ENCODE measurements around the gene TMEM169. TPM values are rescaled to one million over a fixed set of nuclear protein-coding genes. Genes with fewer than 3 reads are reported as not detected.
"Not testable (repeated sequence)": the region's sequence is repeated elsewhere in the genome, so short reads cannot be mapped to it uniquely, and the experiment has no call there.

TMEM169 gene
- total RNA-seq, 2 donors from 2014 or later: 1.1 to 3.8 TPM

GRCh38 chr2:216078776-216079175 is 2.9 kb upstream of the TMEM169 start:
- Histone ChIP-seq H3K27ac (ENCODE audit: low read depth, low read length) (no peak overlapping the region), H3K4me1 (ENCODE audit: control insufficient read depth, insufficient read depth, low read length) (no peaks in the 10 kb centered on the region), H3K9ac (ENCODE audit: extremely low read depth, low read length, poor library complexity, severe bottlenecking) (no peak overlapping the region), H3K36me3 (ENCODE audit: control insufficient read depth, insufficient read depth, low read length) (peaks cover 4% of the 10 kb centered on the region), H3K27me3 (ENCODE audit: control insufficient read depth, insufficient read depth, low read length, poor library complexity, severe bottlenecking) (no peaks in the 10 kb centered on the region), H3K9me3 (ENCODE audit: control insufficient read depth, low read length) (no peaks in the 10 kb centered on the region), H3K4me3 (ENCODE audit: low read length) (no peak overlapping the region)
- no peak for DNase-seq
- Mint-ChIP-seq H3K36me3 (ENCODE audit: low read depth) (no peaks in the 10 kb centered on the region), H3K27me3 (ENCODE audit: insufficient read depth) (peaks cover 6% of the 10 kb centered on the region), H3K4me3 (no peak overlapping the region), H3K27ac (no peak overlapping the region), H3K4me1 (peaks cover 16% of the 10 kb centered on the region), H3K9me3 (no peaks in the 10 kb centered on the region)
- TF ChIP-seq, protein P1, sequence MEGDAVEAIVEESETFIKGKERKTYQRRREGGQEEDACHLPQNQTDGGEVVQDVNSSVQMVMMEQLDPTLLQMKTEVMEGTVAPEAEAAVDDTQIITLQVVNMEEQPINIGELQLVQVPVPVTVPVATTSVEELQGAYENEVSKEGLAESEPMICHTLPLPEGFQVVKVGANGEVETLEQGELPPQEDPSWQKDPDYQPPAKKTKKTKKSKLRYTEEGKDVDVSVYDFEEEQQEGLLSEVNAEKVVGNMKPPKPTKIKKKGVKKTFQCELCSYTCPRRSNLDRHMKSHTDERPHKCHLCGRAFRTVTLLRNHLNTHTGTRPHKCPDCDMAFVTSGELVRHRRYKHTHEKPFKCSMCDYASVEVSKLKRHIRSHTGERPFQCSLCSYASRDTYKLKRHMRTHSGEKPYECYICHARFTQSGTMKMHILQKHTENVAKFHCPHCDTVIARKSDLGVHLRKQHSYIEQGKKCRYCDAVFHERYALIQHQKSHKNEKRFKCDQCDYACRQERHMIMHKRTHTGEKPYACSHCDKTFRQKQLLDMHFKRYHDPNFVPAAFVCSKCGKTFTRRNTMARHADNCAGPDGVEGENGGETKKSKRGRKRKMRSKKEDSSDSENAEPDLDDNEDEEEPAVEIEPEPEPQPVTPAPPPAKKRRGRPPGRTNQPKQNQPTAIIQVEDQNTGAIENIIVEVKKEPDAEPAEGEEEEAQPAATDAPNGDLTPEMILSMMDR (conservative IDR thresholded peaks at IDR 0.05): no peak
- 80 to 100% methylated on average over 1 of the region's 1 CpG for WGBS, 2 experiments (ENCODE audit: insufficient coverage in 1 of 2, insufficient read length in 1 of 2)

- not testable (repeated sequence) for H3K27ac Mint-ChIP-seq; DNase-seq; H3K9me3 Mint-ChIP-seq; H3K27ac ChIP-seq (ENCODE audit: low read depth, low read length); H3K36me3 Mint-ChIP-seq (ENCODE audit: low read depth); H3K27me3 ChIP-seq (ENCODE audit: control insufficient read depth, insufficient read depth, low read length, poor library complexity, severe bottlenecking); H3K27me3 Mint-ChIP-seq (ENCODE audit: insufficient read depth); H3K4me3 ChIP-seq (ENCODE audit: low read length); H3K9ac ChIP-seq (ENCODE audit: extremely low read depth, low read length, poor library complexity, severe bottlenecking); H3K4me3 Mint-ChIP-seq; H3K4me1 ChIP-seq (ENCODE audit: control insufficient read depth, insufficient read depth, low read length); H3K36me3 ChIP-seq (ENCODE audit: control insufficient read depth, insufficient read depth, low read length); H3K9me3 ChIP-seq (ENCODE audit: control insufficient read depth, low read length)
- peaks cover 21% of the 10 kb centered on the region for H3K4me1 Mint-ChIP-seq
- WGBS, 2 experiments (ENCODE audit: insufficient coverage in 1 of 2, insufficient read length in 1 of 2): 94% methylated on average over 6 to 9 of the region's 10 CpGs
Observed at GRCh38 chr2:216080048-216080447, 1.7 kb upstream of the TMEM169 start.

- peak overlapping the region; percentile 71 for H3K4me3 Mint-ChIP-seq
- peaks cover 6% of the 10 kb centered on the region for H3K27me3 Mint-ChIP-seq (ENCODE audit: insufficient read depth)
- TF ChIP-seq, protein P1 (conservative IDR thresholded peaks at IDR 0.05): no peak
- H3K4me1 Mint-ChIP-seq: peaks cover 21% of the 10 kb centered on the region
- no peaks in the 10 kb centered on the region for H3K9me3 Mint-ChIP-seq
- peak overlapping the region; percentile 49 for H3K27ac Mint-ChIP-seq
- peaks cover 4% of the 10 kb centered on the region for H3K4me1 ChIP-seq (ENCODE audit: control insufficient read depth, insufficient read depth, low read length)
- H3K9ac ChIP-seq (ENCODE audit: extremely low read depth, low read length, poor library complexity, severe bottlenecking): peak overlapping the region; percentile 75
- no peaks in the 10 kb centered on the region for H3K27me3 ChIP-seq (ENCODE audit: control insufficient read depth, insufficient read depth, low read length, poor library complexity, severe bottlenecking)
- peak overlapping the region; percentile 84 for H3K4me3 ChIP-seq (ENCODE audit: low read length)
- no peak for DNase-seq
- H3K27ac ChIP-seq (ENCODE audit: low read depth, low read length): no peak overlapping the region
- no peaks in the 10 kb centered on the region for H3K9me3 ChIP-seq (ENCODE audit: control insufficient read depth, low read length)
- H3K36me3 Mint-ChIP-seq (ENCODE audit: low read depth): no peaks in the 10 kb centered on the region
- WGBS, 2 experiments (ENCODE audit: insufficient coverage in 1 of 2, insufficient read length in 1 of 2): 0% methylated on average over 1 of the region's 1 CpG; no CpG with 5 or more reads in 1 of the 2 experiments
- no peaks in the 10 kb centered on the region for H3K36me3 ChIP-seq (ENCODE audit: control insufficient read depth, insufficient read depth, low read length)
Observed at GRCh38 chr2:216081012-216081411, 707 bp upstream of the TMEM169 start.

- DNase-seq: peak; percentile 69
- Mint-ChIP-seq H3K4me3 (peak overlapping the region; percentile 71), H3K36me3 (ENCODE audit: low read depth) (no peaks in the 10 kb centered on the region), H3K4me1 (peaks cover 21% of the 10 kb centered on the region), H3K27me3 (ENCODE audit: insufficient read depth) (peaks cover 6% of the 10 kb centered on the region), H3K27ac (peak overlapping the region; percentile 70), H3K9me3 (no peaks in the 10 kb centered on the region)
- Histone ChIP-seq H3K9ac (ENCODE audit: extremely low read depth, low read length, poor library complexity, severe bottlenecking) (peak overlapping the region; percentile 75), H3K36me3 (ENCODE audit: control insufficient read depth, insufficient read depth, low read length) (no peaks in the 10 kb centered on the region), H3K9me3 (ENCODE audit: control insufficient read depth, low read length) (no peaks in the 10 kb centered on the region), H3K4me3 (ENCODE audit: low read length) (peak overlapping the region; percentile 84), H3K27ac (ENCODE audit: low read depth, low read length) (peak overlapping the region; percentile 66), H3K27me3 (ENCODE audit: control insufficient read depth, insufficient read depth, low read length, poor library complexity, severe bottlenecking) (no peaks in the 10 kb centered on the region), H3K4me1 (ENCODE audit: control insufficient read depth, insufficient read depth, low read length) (peaks cover 4% of the 10 kb centered on the region)
- 14 to 27% methylated on average over 6 to 22 of the region's 22 CpGs for WGBS, 2 experiments (ENCODE audit: insufficient coverage in 1 of 2, insufficient read length in 1 of 2)
- TF ChIP-seq, protein P1 (conservative IDR thresholded peaks at IDR 0.05): no peak
Observed at GRCh38 chr2:216082117-216082711, 495 bp downstream of the TMEM169 start.

Measured in endodermal cell (in vitro differentiated cells).